Skeletal muscle tissue (tissue), 4 donors: Measurements from ENCODE around the gene ITGA6. TPM values are rescaled to one million over a fixed set of nuclear protein-coding genes. Genes with fewer than 3 reads are reported as not detected.
"Not testable (repeated sequence)": the region's sequence is repeated elsewhere in the genome, so short reads cannot be mapped to it uniquely, and the experiment has no call there.

Experiments
- H3K27ac ChIP-seq: one replicate; pipeline ENCODE4 v1.7.0; 2013; ENCODE audit warnings: mild to moderate bottlenecking, low read depth, low read length, inconsistent platforms
- H3K27me3 ChIP-seq, 3 donors: one replicate each; pipeline ENCODE4 v1.7.0; 2013; ENCODE audit warnings: low read length in 3 of 3; ENCODE audit not compliant: control insufficient read depth in 3 of 3, insufficient read depth in 3 of 3
- H3K36me3 ChIP-seq, 3 donors: one replicate each; pipeline ENCODE4 v1.7.0; 2013; ENCODE audit warnings: low read length in 3 of 3; ENCODE audit not compliant: control insufficient read depth in 3 of 3, insufficient read depth in 3 of 3
- H3K4me1 ChIP-seq, 3 donors: one replicate each; pipeline ENCODE4 v1.7.0; 2013; ENCODE audit warnings: low read length in 3 of 3, mild to moderate bottlenecking in 3 of 3; ENCODE audit not compliant: control insufficient read depth in 3 of 3, insufficient read depth in 3 of 3
- H3K4me3 ChIP-seq, 3 donors: one replicate each; pipeline ENCODE4 v1.7.0; 2013; ENCODE audit warnings: low read length in 3 of 3
- H3K9ac ChIP-seq, 3 donors: one replicate each; pipeline ENCODE4 v1.7.0; 2013; ENCODE audit warnings: low read length in 3 of 3, mild to moderate bottlenecking in 3 of 3, moderate library complexity in 2 of 3, low read depth in 1 of 3
- H3K9me3 ChIP-seq, 3 donors: one replicate each; pipeline ENCODE4 v1.7.0; 2013; ENCODE audit warnings: low read length in 3 of 3; ENCODE audit not compliant: control insufficient read depth in 3 of 3
- total RNA-seq: library from RNA; depleted of rRNA; stranded (reverse); fragments of >200 nt; gene quantifications from one replicate; pipeline ENCODE4 v1.2.3, GENCODE V29; 2014
- donor health status: Osteomylitis.

Gene ITGA6
- total RNA-seq, 1 donor from 2014 or later: 83.5 TPM

DNA sequence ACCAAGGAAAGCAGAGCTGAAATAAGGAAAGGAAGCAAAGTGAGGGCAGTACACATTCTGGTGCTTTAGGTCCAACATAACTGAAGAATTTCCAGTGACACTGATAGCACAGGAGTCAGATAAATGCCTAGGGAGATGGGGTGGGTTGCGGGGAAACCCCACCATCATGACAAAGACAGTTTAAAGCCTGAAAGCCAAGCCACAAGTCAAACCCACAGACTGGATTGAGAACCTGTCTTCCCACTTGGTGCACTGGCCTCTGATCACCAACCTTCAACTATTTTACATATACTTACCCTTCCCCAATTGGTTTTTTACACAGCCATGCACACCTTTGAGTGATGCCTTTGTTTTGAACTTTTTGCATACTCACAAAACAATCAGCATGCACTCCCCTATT is 106.3 kb downstream of the ITGA6 start:
- H3K9me3 ChIP-seq: no peaks in the 10 kb centered on the region
- no peak overlapping the region for H3K4me3 ChIP-seq
- H3K27me3 ChIP-seq: no peaks in the 10 kb centered on the region
- H3K4me1 ChIP-seq: no peaks in the 10 kb centered on the region
- H3K27ac ChIP-seq: no peak overlapping the region
- H3K9ac ChIP-seq: no peak overlapping the region
- no peaks in the 10 kb centered on the region for H3K36me3 ChIP-seq

DNA sequence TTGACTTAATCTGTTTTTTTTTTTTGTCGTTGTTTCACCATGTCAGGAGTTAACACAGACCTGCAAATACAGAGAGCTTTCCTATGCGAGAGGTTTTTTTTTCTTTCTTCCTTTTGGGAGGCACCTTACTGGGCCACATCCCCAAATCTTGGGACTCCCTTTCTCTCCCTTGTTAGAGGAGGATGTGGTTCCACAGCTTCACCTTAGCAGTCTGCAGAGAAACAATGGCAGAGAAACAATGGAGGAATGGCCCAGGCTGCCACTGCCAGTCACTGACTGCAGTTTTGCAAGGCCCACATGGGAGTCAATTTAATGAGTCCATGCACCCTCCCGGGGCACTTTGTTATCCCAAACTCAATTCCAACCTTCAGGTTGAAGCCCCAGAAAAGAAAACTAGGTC is 107.7 kb downstream of the ITGA6 start:
- Histone ChIP-seq H3K9me3 (no peaks in the 10 kb centered on the region), H3K27ac (no peak overlapping the region), H3K4me1 (no peaks in the 10 kb centered on the region), H3K27me3 (no peaks in the 10 kb centered on the region), H3K9ac (no peak overlapping the region), H3K4me3 (no peak overlapping the region), H3K36me3 (no peaks in the 10 kb centered on the region)

DNA sequence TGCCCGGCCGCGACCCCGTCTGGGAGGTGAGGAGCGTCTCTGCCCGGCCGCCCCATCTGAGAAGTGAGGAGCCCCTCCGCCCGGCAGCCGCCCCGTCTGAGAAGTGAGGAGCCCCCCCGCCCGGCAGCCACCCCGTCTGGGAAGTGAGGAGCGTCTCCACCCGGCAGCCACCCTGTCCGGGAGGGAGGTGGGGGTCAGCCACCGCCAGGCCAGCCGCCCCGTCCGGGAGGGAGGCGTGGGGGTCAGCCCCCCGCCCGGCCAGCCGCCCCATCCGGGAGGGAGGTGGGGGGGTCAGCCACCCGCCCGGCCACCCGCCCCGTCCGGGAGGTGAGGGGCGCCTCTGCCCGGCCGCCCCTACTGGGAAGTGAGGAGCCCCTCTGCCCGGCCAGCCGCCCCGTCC is 110.5 kb downstream of the ITGA6 start:
- not testable (repeated sequence) for H3K36me3 ChIP-seq, H3K27me3 ChIP-seq, H3K9ac ChIP-seq, H3K4me1 ChIP-seq, H3K4me3 ChIP-seq, H3K27ac ChIP-seq, H3K9me3 ChIP-seq

DNA sequence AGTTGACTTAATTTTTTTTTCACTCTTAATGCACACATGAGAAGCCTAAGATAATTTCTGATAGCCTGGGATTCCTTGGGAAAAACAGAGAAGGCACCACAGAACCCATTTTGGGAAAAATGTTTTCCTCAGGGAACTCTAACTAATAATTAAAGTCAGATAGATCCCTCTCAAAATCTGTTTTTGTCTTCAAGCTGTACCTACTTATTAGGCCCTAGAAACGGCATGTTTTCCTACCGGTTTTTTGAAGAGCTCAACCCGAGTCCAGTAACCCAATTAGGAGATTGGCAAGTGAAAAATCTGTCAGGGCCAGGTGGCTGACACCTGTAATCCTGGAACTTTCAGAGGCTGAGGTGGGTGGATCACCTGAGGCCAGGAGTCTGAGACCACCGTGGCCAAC is 112.4 kb downstream of the ITGA6 start:
- Histone ChIP-seq H3K36me3 (no peaks in the 10 kb centered on the region), H3K4me3 (no peak overlapping the region), H3K27ac (no peak overlapping the region), H3K9me3 (no peaks in the 10 kb centered on the region), H3K4me1 (no peaks in the 10 kb centered on the region), H3K27me3 (no peaks in the 10 kb centered on the region), H3K9ac (no peak overlapping the region)

DNA sequence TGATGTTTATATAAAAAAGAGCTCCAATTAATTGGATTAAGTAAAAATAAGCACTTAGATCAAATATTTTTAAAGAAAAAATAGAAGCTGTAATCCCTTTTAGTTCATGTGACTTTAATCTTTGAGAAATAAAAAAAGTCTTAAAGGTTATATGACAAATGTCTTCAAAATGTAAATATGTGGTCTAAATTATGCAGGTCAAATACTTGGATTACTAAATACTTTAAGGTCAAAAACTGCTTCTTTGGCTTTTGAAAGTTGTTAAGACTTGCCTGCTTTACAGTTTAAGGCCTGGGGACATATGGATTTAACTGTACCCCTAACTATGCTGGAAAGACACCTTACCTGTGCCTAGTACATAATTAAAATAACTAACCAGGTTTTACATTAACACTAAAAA is 113.0 kb downstream of the ITGA6 start:
- Histone ChIP-seq H3K27ac (no peak overlapping the region), H3K4me1 (no peaks in the 10 kb centered on the region), H3K36me3 (no peaks in the 10 kb centered on the region), H3K27me3 (no peaks in the 10 kb centered on the region), H3K9me3 (no peaks in the 10 kb centered on the region), H3K9ac (no peak overlapping the region), H3K4me3 (no peak overlapping the region)

DNA sequence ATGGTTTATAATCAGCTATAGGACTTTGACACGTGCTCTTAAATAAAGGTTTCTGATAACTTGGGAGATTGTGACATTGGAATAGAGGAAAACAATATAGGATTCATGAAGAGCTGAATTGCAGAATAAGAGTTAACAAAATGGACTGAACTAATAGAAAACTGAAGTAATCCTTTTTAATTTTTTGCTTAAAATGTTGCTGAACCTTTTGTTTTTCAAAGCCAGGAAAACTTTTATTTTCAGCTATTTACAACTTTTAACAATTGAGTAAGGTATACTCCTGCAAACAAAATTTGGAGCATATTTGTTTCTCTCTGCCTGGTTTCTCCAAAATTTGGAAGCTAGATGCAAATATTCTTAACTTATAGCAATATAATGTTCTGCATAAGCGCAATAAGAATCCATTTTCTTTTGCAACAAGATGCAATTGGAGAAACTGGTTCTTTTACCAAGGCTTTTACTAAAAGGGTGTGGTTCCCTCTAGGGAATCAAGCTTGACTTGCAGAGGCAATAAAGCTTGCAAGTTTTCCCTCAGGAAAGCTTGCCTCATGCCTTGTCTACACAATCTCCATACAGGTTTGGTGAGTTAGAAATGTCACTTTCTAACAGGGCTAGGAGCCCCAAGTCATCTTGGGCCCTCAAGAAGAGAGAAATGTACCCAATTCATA is 118.2 kb downstream of the ITGA6 start:
- Histone ChIP-seq H3K4me1 (no peaks in the 10 kb centered on the region), H3K27me3 (no peaks in the 10 kb centered on the region), H3K9me3 (no peaks in the 10 kb centered on the region)

DNA sequence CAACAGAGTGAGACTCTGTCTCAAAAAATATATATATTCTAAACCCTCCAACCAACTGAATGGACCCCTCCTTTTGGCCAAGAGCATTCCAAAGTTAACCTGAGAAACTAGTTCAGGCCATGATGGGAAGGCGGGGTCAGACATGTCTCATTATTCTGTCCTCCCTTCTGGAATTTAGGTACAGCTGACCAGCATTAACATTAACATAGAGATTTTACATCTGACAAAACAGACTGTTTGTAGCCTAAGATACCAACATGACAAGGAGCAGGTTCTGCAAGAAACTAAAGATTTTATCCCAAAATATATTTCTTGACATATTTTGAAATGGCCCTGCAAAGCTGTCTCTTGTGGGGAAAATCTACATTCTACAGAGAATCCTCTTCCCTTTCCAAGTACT is 121.7 kb downstream of the ITGA6 start:
- H3K9me3 ChIP-seq: no peaks in the 10 kb centered on the region
- H3K4me1 ChIP-seq: no peaks in the 10 kb centered on the region
- H3K27me3 ChIP-seq: no peaks in the 10 kb centered on the region
- no peak overlapping the region for H3K4me3 ChIP-seq
- no peak overlapping the region for H3K27ac ChIP-seq
- no peaks in the 10 kb centered on the region for H3K36me3 ChIP-seq
- H3K9ac ChIP-seq: no peak overlapping the region

More for the DNA sequence above, 118.2 kb downstream of the ITGA6 start:
- no peak overlapping the region for H3K27ac ChIP-seq
- no peak overlapping the region for H3K4me3 ChIP-seq
- H3K9ac ChIP-seq: no peak overlapping the region
- no peaks in the 10 kb centered on the region for H3K36me3 ChIP-seq

DNA sequence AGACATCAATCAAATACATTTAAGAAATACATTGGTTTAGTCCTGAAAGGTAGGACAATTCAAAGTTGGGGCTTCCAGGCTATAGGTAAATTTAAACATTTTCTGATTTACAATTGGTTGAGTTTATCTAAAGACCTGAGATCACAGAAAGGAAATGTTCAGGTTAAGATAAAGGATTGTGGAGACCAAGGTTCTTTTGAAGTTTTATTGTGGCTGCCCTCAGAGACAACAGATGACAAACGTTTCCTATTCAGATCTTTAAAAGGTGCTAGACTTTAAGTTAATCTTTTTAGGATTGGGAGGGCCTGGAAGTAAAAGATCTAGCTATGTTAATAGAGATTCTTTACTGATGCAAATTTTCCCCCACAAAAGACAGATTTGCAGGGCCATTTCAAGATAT is 122.4 kb downstream of the ITGA6 start:
- H3K4me3 ChIP-seq, H3K9me3 ChIP-seq, H3K27me3 ChIP-seq, H3K4me1 ChIP-seq, H3K27ac ChIP-seq, H3K9ac ChIP-seq, H3K36me3 ChIP-seq: not testable (repeated sequence)

DNA sequence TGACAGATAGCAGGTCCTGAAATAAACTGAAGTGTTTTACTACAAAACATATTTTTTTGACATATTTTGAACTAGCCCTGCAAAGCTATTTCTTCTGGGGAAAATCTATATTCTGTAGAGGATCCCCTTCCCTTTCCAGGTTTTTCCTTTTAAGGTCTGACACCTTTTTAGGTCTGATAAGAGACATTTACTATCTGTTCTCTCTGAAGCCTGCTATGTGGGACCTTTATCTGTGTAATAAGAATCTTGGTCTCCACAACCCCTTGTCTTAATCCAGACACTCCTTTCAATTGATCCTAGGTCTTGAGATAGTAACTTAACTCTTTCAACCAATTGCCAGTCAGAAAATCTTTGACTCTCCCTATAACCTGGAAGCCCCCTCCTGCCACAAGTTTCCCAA is 123.0 kb downstream of the ITGA6 start:
- Histone ChIP-seq H3K4me1 (peaks cover 2 to 4% (median 3%) of the 10 kb centered on the region in 3 donors), H3K4me3 (no peak overlapping the region), H3K9ac (no peak overlapping the region), H3K27ac (no peak overlapping the region), H3K36me3 (no peaks in the 10 kb centered on the region), H3K9me3 (no peaks in the 10 kb centered on the region), H3K27me3 (no peaks in the 10 kb centered on the region)

DNA sequence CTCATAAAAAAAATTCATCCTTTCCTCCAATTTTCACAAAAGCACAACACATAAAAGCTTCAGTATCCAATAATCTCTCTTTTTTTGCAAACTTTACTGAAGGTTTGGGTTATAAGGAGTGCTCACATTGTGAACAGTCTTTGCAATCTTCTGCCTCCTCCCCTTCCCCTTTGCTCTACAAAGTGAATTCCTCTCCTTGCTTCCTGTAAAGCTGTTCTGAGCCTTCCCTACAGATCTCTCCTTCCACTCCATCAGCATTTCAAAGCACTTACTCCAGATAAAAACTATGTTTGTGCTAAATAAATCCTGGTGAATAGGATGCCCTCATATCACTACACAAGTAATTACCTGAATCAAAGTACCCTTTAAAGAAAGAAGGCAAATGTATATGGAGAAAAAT is 123.9 kb downstream of the ITGA6 start:
- Histone ChIP-seq H3K36me3 (no peaks in the 10 kb centered on the region), H3K9me3 (no peaks in the 10 kb centered on the region), H3K4me1 (peaks cover 3 to 6% (median 3%) of the 10 kb centered on the region in 3 donors), H3K27me3 (no peaks in the 10 kb centered on the region), H3K4me3 (no peak overlapping the region), H3K9ac (no peak overlapping the region), H3K27ac (no peak overlapping the region)
